NCI-H226 (cell line): ENCODE results near the gene DDX3X.
"Not testable (repeated sequence)": the region's sequence is repeated elsewhere in the genome, so short reads cannot be mapped to it uniquely, and the experiment has no call there.

ENCODE experiments used
- DNase-seq: peaks from one replicate; pipeline ENCODE4 v3.0.0-alpha.2; 2015

The DDX3X gene

DNA sequence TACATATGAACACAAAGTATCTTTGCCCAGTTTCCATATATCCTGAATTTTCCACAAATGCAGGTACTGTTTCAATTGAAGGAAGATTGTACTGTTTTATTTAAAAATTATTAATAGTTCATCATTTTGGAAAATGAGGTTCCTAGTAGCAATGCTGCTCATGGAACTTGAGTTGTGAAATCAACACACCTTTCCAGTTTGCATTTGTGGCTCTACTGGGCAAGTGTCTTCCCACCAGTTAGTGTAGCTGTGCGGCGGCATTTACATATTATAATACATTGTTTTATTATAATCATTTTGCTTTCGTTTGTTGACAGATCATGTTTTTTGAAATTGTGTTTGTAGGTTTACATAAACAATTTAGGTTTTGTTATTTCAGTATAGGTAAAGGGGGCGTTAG lies 2.0 kb upstream of the DDX3X start:
- no peak for DNase-seq

DNA sequence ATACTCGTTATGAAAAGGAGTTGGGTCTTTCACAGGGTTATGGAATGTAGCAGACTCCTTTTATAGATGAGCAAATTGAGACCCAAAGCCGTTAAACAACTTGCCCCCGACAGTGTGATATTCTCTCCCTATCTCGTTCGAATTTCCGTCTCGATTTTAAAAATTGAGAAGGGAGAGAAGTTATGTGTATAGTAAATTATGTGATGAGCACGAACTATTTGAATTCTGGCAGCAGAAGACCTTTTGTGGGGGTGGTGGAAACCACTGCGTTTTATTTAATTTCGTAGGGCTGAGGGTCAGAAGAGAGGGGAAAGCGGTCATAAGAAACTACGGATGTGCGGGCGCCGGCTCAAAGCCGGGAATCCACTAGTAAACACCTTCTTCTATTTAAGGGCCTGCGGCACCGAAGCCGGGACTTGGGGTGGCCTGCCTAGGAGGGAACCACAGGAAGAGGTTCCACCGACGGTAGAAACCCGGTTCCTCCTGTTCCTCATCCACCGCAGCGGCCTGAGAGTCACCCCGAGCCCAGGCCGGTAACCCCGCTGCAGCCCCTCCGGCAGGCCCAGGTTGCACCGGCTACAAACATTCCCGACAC lies 1.5 kb upstream of the DDX3X start:
- no peak for DNase-seq

DNA sequence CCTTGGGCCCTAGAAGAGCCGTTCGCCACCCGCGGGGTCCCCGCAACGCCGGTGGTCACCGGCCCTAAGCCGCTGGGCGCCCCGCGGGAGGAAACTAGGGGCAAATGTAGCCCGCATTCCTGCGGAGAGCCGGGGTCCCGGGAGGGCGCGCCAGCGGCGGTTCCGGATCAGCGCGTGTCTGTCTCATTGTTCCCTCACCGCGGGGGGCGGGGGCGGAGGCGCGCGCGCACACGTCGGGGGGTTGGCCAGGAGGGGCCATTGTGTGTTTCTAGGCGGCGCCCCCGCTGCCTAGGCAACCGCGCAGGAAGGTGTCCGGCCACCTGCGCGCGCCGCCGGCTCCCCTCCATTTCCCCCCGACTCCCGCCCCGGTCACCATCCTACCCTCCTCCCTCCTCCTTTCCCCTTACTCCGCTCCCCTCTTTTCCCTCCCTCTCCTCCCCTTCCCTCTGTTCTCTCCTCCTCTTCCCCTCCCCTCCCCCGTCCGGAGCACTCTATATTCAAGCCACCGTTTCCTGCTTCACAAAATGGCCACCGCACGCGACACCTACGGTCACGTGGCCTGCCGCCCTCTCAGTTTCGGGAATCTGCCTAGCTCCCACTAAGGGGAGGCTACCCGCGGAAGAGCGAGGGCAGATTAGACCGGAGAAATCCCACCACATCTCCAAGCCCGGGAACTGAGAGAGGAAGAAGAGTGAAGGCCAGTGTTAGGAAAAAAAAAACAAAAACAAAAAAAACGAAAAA lies 789 bp upstream of the DDX3X start:
- DNase-seq = peak; percentile 80

DNA sequence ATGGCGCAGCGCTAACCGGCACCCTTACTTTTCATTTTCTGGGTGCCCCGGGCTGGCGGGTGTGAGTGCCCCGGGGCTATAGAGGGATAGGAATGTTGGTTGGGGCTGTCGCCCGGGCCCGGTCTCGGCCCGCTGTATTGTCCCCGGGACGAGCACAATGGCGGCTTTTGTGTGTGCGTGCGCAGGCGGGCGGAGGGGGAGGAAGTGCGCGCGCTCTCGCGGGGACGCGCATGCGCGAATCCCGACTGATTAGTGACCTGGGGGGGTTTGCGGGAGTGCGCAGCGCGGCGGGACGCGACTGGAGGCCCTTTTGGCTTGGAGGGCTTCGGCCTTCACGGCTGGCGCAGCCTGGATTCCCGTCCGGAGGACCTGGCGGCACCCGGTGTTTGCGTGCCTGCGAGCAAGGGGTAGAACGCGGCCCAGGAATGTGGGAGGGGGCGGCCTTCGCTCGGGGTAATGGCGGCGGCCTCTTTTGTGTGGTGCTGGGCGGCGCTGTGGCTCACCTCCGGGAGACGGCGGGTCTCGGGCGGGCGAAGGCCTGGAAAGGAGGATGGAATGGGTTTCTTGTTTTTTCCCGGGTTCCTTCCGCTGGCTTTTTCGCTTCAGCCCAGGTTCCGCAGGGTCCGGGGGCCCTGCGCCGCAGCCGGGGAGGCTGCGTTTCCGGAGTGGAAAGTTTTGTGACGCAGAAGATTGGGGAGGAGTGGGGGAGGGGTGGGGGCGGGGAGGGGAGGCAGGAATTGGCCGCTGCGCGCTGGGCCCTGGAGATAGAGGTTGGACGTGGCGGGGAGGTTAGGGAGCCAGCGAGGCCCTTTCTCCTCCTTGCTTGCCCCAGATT lies 618 bp downstream of the DDX3X start:
- peak; percentile 44 for DNase-seq

DNA sequence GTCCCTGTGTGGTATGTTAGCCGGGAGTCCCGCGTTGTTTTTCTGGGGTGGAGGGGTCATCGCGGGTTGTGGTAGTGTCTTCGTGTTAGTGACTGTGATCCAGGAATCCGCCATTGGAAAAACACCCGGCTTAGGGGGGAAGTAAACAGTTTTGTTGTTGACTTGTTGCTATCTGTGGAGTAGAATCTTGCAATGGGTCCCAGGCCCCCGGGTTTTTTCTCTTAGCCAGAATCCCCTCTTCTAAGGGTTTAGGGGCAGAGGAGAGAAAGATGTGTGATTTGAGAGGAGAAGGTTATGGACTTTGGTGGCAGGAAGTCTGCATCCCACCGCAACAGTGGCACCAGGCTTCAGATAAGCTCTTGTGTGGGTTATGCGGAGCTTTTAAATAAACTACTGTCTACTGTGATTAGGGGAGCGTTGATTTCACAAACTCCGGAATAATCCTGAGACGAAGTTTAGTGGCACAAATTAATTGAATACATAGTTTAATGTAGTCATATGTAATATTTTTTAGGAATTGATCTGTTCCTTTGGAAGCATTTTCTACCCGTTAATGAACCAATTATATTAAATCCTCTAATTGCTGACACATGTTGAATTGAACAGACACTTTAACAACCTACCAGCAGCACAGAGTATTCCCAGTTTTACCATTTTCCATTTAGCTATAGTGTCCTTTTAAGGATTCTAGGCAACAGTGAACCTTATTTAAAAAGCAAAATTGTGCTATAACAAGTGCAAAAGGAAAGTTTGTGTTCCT lies 1.4 kb downstream of the DDX3X start:
- no peak for DNase-seq

GRCh38 chrX:41335958-41336331 lies 2.0 kb downstream of the DDX3X start:
- no peak for DNase-seq

- DNase-seq = no peak
Observed at GRCh38 chrX:41336447-41336846, 2.5 kb downstream of the DDX3X start.

DNA sequence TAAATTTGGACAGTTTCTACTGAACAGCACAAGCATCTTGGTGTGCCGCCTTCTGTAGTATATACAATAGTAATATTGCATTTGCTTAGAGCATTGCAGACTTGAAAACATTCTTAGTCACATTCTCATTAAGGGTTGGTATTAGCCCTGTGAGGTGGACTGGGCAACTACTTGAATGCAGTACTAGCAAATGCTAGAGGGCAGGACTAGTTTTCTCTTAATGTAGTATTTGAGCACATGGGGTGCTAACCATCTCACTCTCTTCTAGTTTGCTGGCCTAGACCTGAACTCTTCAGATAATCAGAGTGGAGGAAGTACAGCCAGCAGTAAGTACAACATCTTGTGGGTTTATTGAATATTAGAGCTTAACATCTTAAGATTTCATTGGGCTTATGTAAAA lies 3.2 kb downstream of the DDX3X start:
- DNase-seq = no peak

DNA sequence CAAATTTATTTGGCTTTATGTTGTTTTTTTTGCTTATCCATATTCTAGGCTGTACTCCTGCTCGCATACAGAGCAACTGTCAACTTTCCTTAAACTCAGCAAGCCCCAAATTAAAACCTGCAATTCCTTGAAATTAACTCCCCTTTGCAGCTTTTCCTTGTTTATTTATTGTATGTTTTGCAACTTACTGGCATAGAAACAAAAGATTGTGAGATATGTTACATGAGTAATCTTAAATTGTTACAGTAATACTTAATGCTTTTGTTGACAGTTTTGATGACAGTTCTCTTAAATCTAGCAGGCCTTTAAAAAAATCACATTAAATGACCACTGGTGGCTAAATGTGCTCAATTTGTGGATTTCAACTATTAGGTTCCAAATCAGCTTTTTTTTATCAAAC lies 4.5 kb downstream of the DDX3X start:
- no peak for DNase-seq

DNA sequence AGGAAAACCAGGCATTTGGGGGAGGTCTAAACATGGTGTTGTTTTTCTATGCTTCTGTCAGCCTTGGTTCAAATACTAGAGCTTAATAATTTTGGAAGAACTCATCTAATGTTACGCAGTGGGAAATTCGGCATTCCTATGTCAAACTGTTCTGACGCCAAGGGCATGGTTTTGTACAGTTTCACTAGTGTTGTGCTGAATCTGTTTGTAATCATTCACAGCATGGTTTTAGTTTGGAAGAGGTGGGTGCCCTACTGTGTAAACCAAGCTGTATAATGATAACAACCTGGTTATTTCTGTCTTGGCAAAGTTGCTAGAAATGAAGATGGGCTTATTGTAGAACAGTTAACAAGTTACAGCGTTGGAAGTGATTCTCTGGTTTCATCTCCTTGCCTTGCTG lies 5.2 kb downstream of the DDX3X start:
- DNase-seq = no peak

DNA sequence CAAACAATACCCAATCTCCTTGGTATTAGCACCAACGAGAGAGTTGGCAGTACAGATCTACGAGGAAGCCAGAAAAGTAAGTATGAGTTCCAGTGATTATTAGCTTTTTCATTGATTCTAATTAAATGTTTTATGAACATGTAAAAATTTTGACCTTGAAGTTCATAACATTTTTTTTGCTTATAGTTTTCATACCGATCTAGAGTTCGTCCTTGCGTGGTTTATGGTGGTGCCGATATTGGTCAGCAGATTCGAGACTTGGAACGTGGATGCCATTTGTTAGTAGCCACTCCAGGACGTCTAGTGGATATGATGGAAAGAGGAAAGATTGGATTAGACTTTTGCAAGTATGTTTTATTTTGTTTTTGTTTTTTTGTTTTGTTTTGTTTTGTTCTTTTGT lies 10.1 kb downstream of the DDX3X start:
- DNase-seq = no peak

DNA sequence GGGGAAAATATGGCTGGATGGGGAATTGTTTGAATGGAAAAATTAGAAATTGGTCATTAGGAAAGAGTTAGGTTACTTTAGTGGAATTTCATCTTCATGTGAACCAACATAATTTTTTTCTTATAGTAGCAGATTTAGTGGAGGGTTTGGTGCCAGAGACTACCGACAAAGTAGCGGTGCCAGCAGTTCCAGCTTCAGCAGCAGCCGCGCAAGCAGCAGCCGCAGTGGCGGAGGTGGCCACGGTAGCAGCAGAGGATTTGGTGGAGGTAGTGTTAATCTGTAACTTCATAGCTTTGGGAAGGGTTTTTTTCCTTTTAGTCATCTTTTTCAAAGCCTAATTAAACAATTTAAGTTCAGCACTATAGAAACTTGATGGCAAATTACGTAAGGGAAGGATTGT lies 13.2 kb downstream of the DDX3X start:
- no peak for DNase-seq

DNA sequence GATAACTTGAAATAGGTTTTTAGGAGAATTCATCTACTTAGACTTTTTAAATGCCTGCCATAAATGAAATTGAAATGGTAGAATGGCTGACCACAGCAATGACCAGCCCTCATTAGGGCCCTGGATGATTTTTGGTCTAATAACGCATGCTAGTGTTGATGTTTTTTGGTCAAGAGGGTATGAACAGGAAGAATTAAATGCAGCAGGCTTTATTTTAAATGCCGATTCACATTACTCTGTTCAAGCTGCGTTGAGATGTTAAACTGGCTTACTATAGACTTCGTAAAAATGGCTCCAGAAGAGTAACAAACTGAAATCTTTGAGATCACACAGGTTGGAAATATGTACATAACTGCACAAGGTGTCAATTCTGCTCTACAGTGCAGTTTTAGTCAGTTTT lies 14.6 kb downstream of the DDX3X start:
- DNase-seq = no peak

GRCh38 chrX:41350150-41350975 lies 16.4 kb downstream of the DDX3X start:
- no peak for DNase-seq

GRCh38 chrX:41350976-41351569 lies 17.1 kb downstream of the DDX3X start:
- DNase-seq = no peak

DNA sequence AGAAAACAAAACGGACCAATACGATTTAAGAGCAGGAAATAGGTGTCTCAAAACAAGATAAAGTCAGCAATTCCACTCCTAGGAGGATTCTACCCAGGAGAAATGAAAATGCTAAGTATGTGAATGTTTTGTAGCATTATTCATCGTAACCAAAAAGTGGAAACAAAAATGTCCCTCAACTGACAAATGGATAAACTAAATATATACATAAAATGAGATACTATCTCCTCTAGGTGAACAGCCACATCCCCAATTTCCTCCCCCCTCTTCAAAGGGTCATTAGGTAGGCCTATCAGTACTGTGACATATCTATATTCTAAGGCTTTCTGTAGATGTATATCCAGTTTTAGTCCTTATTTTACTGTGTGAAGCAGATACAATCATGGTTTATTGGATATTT lies 18.0 kb downstream of the DDX3X start:
- DNase-seq = no peak

GRCh38 chrX:41352329-41352838 lies 18.4 kb downstream of the DDX3X start:
- DNase-seq = no peak

DNA sequence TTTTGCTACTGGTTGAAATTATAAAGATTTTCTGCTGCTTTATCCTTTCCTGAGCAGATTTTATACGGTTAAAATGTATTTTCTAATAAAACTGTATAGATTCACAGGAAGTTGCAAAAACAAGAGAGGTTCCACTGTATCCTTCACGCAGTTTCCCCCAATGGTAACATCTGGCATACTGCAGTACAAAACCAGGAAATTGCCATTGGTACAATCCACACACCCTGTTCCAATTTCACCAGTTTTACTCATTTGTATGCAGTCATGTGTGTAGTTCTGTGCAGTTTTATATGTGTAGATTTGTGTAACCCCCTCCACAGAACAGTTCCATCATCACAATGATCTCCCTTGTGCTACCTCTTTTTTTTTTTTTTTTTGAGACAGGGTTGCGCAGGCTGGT lies 20.0 kb downstream of the DDX3X start:
- no peak for DNase-seq

GRCh38 chrX:41369152-41369551 lies 35.2 kb downstream of the DDX3X start:
- DNase-seq = no peak

- DNase-seq = not testable (repeated sequence)
Observed at GRCh38 chrX:41371575-41371974, 37.6 kb downstream of the DDX3X start.

DNA sequence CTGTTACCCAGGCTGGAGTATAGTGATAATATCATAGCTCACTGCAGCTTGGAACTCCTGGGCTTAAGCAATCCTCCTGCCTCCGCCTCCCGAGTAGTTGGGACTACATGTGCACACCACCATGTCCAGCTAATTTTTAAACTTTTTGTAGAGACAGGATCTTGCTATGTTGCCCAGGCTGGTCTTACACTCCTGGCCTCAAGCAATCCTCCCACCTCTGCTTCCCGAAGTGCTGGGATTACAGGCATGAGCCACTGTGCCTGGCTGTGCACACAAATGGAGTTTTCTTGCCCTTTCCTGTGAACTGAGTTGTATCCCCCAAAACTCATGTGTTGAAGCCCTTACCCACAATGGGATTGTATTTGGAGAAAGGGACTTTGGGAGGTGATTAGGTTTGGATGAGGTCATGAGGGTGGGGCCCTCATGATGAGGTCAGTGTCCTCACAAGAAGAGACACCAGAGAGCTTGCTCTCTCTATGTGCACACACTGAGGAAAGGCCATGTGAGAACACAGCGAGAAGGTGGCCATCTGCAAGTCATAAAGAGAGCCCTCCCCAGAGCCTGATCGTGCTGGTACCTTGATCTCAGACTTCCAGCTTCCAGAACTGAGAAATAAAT lies 40.1 kb downstream of the DDX3X start:
- no peak for DNase-seq
